AG08395 (cell line): ENCODE data around the gene B4GALT6.

Experiments
- DNase-seq: peaks from one replicate; pipeline ENCODE4 v3.0.0; 2012; ENCODE audit warnings: mixed read lengths, low spot score

The B4GALT6 gene

DNA sequence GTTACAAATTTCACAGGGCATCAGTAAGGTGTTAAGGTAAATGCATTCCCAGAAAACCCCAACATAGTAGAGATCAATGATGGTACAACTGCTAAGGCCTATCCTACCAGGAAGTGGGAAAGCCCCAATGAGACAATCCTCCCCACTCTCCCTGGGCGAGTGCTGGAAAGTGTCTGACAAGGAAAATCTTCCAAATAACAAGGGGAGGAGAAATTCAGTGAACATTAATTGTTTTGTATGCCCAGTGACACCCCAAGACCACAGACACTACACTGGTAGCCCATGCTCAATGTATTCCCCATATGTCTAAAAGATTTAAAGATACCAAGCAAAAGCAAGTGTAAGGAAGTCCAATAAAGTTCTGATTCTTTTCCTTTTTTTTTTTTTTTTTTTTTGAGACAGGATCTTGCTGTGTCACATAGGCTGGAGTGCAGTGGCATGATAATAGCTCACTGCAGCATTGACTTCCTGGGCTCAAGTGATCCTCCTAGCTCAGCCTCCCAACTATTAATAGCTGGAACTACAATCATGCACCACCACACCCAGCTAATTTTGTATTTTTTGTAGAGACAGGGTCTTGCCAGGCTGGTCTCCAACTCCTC, 24.7 kb downstream of the B4GALT6 start:
- DNase-seq: no peak

GRCh38 chr18:31658670-31659575, 25.5 kb downstream of the B4GALT6 start:
- no peak for DNase-seq

GRCh38 chr18:31657823-31658669, 26.3 kb downstream of the B4GALT6 start:
- no peak for DNase-seq

GRCh38 chr18:31656754-31657153, 27.6 kb downstream of the B4GALT6 start:
- no peak for DNase-seq

- DNase-seq: no peak
These were observed 29.0 kb downstream of the B4GALT6 start for GRCh38 chr18:31655354-31655753.

GRCh38 chr18:31652877-31653276, 31.5 kb downstream of the B4GALT6 start:
- DNase-seq: no peak

- no peak for DNase-seq
These were observed 32.0 kb downstream of the B4GALT6 start for GRCh38 chr18:31652357-31652756.

DNA sequence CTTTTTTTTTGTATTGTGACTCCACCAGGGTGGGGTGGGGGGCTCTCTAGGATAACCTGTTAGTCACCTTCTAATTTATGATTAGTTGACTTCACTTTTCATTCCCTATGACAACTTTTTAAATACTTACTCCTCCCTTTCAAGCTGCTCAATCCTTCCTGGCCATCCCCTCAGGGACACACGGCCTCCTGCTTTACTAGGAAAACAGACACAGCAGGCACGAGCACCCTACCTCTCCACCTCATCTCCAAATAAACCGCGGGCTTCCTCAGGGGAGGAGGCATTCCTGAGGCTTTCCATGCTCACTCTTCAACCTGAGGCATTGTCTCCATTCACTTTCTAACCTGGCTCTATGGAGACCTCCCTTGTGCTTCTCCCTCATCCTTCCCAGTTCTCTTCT, 33.0 kb downstream of the B4GALT6 start:
- no peak for DNase-seq

DNA sequence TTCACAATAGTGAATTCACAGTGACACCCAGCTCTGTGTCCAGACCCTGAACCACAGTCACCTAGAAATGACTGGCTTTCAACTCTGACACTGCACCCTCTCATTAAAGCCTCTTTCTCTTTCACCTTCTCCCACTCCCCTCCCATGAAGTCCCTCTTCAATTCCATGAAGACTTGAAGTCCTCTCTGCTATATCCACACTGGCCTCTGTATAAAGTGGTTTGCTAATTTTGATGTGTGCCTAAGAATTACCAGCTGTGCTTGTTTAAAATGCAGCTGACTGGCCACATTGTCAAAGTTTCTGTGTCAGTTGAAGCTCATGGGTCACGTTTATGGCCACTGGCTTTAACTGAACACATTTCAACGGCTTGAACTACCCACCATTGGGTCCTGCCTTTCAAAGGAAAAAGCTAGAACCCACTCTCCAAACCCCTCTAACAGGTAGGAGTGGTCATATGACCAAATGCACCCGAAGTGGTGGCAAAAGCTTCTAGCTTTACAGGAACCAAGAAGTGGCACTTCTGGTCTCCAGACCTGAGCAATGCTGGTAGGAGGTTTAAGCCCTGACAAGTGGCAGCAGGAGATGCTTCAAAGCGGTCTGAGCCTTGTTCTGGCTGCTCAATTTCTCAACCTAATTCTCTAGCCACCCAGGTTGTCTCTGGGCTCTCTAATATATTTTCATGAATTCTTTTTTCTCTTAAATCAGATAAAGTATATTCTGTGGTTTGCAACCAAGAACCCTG, 34.2 kb downstream of the B4GALT6 start:
- no peak for DNase-seq

DNA sequence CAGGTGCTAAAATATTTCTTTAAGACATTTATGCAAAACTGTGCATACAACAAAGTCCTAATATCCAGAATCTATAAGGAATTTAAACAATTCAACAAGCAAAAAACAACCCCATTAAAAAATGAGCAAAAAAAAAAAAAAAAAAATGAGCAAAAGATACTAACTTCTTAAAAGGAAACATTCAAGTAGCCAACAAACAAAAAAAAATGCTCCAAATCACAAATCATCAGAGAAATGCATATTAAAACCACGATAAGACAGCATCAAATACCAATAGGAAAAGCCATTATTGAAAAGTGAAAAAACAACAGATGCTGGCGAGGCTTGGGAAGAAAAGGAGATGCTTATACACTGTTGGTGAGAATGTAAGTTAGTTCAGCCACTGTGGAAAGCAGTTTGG, 34.9 kb downstream of the B4GALT6 start:
- no peak for DNase-seq

GRCh38 chr18:31648966-31649429, 35.4 kb downstream of the B4GALT6 start:
- DNase-seq: peak; percentile 37

- DNase-seq: no peak
These were observed 35.9 kb downstream of the B4GALT6 start for GRCh38 chr18:31648458-31648857.

DNA sequence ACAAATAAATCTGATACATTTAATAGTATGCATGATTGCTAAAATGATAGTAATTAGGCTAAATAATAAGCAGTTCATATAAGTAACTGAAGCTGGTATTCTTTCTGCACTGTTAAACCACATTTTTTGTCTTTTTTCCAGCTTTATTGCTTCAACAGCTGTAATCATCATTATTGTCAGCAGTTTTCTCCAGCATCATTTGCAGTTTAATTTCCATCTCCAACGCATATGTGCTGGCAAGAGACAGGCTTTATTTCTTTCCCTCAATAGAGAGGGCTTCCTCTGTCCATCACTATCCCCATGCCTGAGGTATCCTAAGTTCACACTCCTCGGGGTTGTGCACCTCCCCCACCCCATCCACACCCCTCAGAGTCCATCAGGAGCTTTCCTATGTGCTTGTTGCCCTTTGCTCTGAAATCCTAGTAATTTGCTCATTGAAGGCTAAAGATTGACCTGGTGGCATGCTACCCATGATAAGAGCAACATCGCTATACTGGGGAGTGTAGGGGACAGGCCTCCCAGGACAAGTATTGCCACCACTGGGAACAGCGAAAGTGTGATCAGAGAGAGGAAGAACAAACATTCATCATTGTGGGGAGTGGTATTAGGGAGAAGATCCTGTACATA, 37.1 kb downstream of the B4GALT6 start:
- DNase-seq: no peak

- no peak for DNase-seq
These were observed 37.9 kb downstream of the B4GALT6 start for GRCh38 chr18:31646332-31647126.

- DNase-seq: no peak
These were observed 39.0 kb downstream of the B4GALT6 start for GRCh38 chr18:31645411-31645810.

GRCh38 chr18:31643003-31643402, 41.4 kb downstream of the B4GALT6 start:
- no peak for DNase-seq

DNA sequence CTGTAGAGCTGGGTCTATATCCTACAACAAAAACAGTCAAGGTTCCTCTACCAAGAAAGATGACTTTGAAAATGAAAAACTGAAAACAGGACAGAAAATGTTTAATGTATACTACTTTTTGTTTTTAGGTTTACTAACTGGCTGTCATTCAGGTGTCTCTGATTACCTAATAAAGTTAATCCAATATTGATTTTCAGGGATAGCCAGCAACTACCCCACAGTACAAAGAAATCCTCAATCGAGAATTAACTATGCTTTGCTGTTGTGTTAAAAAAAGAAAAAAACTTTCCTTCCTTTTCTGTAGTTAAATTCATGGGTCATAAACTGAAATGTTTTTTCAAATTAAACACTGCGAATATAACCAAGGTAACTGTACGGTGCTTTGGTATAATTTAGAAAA, 46.9 kb downstream of the B4GALT6 start:
- DNase-seq: no peak

GRCh38 chr18:31636387-31636786, 48.0 kb downstream of the B4GALT6 start:
- DNase-seq: no peak

GRCh38 chr18:31634331-31634713, 50.1 kb downstream of the B4GALT6 start:
- DNase-seq: no peak
